ENCODE results near the gene GPER1.

DNA sequence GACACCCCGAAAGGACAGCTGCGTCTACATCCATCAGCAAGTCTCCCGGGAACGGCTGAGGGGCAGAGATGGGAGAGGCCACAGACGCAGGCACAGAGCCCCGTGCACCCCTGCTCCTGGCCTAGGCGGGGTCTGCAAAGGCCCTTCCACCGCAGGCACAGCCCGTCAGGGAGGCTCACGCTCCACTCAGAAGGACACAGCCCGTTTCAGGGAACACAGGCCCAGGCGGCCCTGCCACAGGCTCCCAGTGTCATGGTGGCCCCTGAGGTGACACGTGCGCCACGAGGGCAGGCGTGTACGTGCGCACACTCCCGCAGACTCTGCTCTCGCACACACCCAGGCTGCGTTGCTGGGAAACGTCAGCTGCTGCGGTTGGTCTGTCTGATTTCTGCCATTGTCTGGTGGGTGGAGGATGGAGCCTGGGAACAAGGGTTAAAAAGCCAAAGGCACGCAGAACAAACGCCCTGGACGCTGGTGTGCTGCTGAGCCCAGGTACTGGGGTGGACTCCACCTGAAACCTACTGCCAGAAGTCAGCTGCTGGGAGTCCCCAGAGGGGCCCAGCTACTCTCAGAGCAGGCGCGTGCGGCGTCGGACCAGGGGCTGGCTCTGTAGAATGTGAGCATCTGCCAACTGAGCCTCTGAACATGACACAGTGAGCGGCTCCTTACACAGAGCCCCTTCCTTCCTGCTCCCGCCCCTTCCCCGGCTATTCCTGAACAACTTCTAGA is 13.1 kb downstream of the GPER1 start:
- TF ChIP-seq, protein P1, sequence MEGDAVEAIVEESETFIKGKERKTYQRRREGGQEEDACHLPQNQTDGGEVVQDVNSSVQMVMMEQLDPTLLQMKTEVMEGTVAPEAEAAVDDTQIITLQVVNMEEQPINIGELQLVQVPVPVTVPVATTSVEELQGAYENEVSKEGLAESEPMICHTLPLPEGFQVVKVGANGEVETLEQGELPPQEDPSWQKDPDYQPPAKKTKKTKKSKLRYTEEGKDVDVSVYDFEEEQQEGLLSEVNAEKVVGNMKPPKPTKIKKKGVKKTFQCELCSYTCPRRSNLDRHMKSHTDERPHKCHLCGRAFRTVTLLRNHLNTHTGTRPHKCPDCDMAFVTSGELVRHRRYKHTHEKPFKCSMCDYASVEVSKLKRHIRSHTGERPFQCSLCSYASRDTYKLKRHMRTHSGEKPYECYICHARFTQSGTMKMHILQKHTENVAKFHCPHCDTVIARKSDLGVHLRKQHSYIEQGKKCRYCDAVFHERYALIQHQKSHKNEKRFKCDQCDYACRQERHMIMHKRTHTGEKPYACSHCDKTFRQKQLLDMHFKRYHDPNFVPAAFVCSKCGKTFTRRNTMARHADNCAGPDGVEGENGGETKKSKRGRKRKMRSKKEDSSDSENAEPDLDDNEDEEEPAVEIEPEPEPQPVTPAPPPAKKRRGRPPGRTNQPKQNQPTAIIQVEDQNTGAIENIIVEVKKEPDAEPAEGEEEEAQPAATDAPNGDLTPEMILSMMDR (IDR thresholded peaks at IDR 0.05 in 2 of 3, conservative IDR thresholded peaks at IDR 0.05 in 1 of 3; ENCODE audit: borderline replicate concordance in 1 of 3, insufficient read depth in 1 of 3, low read depth in 2 of 3, low read length in 2 of 3), result no peak
- TF ChIP-seq YY1 (IDR thresholded peaks at IDR 0.05; ENCODE audit: extremely low read depth, insufficient replicate concordance, low read depth, low read length), result no peak
